ENCODE results near the gene NIPSNAP3A.

NIPSNAP3A gene

DNA sequence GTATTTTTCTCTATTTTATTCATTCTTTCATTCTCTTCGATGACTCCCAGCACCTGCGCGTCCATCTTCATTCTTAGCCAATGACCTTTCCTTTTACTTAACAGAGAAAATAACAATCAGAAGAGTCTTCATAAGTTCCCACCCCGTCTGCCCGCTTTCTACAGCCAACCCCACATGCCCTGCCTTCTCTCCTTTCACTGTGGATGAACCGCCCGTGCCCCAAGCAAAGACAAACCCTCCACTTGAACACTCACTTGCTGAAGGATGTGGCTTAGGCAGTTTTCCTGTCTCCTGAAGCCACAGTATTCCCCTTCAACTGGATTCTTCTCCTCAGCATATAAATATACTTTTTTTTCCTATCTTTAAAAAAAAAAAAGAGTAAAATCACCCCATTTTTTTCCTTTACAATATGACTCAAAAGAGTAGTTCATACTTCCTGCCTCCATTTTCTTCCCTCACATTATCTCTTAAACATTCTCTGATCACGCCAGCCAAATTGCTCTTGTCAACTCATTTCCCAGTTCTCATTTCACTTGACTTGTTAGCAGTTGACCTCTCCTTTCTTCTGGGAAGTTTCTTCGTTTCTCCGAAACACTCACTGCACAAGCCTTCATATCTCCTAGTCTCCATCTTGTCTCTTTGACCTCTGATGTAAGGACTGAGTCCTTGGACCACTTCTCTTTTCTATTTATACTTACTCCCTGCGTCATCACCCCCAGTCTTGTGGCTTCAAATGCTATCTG is 27.5 kb downstream of the NIPSNAP3A start:
- no peak for DNase-seq

DNA sequence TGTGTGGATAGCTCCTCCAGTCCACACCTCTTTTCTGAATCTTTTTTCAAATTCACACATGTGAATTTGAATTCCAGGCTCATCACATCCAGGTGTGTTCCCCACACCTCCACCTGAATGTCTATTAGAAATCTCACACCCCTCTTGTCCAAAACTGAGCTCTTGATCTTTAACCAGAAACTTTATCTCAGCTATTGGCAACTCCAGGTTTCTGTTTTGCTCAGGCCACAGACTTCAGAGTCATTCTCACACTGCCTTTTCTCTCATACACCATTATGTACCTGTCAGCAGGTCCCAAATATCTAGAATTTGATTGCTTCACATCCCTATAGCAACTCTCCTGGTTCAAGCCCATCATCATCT is 28.1 kb downstream of the NIPSNAP3A start:
- no peak for DNase-seq

DNA sequence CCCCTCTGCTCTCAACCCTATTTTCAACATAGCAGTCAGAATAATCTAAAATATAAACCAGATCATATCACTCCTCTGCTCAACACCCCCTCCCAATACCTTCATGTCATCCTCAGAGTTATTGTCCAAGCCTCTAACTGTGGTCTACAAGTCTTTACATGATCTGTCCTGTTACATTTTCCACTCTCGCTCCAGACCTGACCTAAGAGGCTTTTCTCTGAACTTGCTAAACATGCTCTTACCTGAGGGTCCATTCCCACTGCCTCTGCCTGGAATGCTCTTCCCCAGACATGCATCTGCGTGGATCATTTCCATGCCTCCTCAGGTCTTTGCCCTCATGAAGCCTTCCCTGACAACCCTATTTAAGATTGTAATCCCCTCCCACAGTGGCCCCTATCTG is 28.5 kb downstream of the NIPSNAP3A start:
- no peak for DNase-seq

DNA sequence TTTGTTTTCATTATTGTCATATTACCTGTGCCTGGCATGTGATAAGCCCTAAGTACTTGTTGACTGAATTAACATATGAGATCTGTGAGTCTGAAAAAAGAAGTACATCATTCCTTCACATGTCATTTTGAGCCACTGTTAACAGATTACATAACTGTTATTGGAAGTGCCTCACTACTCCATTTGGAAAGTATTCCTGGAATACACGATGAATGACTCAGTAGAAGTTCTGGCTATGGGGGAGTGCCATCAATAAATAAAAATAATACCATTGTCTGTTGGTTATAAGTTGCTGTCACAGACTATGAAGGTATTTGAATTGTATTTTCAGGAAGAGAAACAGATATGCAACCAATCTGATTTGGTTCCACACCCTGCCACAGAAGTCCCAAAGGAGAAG is 29.3 kb downstream of the NIPSNAP3A start:
- no peak for DNase-seq

DNA sequence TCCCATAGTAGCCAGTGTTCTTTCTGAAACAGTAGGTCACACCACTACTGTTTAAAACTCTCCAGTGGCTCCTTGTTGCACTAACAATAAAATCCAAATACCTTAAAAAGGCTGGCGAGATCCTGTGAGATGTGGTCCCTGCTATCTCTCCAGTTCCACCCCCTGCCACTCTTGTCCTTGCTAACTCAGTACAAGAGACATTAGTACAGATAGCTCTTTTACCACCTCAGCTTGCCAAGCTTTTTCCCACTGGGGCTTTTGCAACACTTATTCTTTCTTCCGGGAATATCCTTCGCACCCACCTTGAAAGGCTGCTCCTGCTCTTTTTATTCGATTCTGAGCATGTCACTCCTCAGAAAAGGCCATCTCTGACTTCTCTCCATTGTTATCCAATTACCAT is 31.3 kb downstream of the NIPSNAP3A start:
- DNase-seq: no peak

DNA sequence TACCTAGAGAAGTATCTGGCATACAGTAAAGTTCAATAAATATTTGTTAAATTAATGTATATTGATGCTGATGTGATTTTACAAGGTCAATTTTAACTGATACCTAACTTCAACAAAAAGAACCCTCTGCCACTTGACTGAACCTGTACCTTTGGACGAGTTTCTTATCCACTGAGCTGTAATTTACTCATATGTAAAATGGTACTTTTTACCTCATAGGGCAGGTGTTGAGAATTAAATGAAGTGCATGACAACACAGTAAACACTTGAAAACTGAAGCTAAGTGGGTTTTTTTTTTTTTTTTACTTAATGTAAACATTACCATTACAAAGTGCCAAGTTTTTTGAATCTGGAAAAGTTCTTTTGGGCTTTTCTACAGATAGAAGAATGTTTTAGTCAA is 31.9 kb downstream of the NIPSNAP3A start:
- DNase-seq: no peak

DNA sequence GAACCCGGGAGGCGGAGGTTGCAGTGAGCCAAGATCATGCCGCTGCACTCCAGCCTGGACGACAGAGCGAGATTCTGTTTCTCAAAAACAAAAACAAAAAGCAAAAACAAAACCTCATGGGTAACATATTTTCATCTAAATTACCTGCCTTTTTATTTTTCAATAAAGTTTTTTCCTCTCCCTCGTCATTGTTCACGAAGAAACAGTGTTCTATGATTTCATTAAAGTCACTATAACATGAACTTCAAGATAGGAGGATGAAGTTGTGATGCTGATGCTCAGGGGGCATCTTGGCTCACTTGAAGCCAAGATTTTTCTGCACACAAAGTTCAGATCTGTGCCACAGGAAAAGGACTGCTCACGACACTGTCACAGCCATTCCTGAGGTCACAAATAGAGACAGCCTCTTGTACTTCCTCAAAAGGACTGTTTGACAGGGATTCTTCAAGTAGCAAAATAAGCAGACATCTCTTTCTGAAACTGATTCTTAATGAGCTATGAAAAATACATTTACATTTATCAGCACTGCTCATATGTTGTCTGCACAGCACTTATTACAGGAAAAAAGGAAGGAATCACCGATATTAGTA is 32.6 kb downstream of the NIPSNAP3A start:
- DNase-seq: no peak

DNA sequence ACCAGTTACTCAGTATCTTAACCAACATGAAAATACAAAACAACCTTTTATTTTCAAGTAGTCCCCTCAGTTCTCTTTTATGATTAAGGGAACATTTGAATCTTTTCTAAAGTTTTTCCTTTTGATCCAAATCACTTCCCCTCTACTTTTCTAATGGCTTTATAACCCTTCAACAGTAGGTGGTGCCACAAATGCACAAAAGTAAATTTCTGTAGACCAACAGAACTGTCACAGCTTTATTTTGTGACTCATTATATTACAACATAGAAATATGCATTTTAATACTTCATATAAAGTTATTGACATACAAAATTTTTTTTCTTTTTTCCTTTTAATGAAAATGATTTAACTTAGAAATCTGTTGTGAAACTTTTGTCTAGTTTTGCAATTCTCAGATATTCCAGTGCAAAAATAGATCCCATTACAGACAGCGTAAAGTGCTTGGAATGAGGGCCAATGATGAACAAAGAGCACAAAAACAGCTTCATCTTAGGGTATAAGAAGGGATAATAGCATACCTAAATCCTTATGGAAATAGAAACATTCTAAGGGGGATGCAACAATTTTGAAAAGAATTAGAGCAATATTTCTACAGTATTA is 33.4 kb downstream of the NIPSNAP3A start:
- no peak for DNase-seq

DNA sequence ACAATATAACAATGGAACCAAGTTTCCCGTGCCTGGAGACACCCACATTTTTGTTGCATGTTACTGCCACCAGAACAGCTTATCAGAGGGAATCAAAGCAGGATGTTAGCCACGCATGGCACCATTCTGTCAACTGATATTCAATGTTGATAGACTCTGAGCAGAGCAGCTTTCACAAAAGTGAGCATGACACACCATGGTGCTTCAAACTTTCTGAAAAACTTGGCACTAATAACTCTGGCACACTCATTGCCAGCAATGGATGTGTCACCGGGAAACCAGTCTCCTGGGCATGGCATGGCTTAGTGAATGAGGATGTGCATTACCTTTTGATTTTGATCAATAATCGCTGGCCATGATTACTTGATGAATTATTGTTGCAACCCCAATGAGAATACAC is 36.1 kb downstream of the NIPSNAP3A start:
- DNase-seq: no peak

DNA sequence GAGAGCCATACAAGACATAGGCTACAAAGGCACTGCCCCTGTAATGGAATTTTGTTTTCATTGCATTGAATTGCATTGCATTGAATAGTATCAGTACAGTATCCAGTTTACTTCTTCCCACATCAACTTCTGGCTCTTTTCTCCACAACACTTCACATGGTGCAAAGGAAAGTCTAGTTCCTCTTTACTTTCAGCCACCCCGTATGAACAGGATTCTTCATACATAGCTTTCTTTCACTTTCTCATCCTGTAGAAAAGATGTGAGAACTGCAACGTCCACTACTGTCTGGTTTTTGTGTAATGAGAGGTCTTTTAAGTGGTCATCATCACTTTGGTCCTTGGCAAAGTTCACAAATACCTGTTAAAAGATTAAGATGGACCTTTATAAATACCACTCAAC is 36.6 kb downstream of the NIPSNAP3A start:
- no peak for DNase-seq

DNA sequence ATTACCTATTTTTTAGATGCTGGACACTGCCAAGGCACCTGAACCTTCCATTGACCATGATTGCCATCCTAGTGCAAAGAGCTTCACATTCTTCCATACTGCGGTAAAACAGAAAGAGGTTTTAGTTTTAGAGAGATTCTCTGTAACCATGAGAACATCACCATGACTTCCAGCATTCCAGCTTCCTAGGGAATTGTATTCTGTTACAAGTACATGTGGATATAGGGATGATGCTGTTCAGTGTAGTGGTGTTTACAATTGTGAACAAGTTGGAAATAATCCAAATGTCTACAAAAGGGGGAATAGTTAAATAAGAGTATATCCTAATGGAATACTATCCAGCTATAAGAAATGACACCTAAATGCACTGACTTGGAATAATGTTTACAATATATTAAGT is 38.8 kb downstream of the NIPSNAP3A start:
- no peak for DNase-seq

DNA sequence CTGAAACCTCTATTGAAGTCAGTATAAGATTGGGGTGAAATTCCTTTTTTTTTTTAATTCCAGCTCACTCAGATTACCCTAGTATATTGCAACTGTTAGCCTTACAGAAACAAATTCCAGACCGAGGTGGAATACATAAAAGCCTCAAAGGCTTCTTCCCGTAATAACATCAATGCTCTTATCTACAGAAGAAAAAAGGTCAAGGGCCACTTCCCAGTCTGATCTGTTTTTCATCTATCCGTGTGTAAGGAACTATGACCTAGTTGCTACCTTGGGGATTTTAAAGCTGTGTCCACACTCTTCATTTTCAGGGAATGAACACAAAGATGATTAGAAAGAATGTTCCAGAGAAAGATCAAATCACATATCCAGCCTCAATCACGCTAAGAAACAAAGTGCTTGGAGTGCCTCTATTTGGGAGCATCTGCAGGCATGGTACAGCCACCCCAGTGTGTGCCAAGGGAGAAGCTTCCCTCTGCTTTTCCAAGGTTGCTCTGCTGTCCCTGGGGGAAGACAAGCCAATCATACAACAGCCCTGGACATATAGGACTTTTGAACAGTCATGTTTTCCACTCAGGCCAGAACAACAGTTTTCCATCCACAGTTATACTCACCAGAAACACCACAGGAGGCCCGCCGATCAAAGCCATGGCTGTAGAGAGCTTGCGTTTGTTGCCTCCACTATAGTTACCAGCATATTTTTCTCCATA is 40.0 kb downstream of the NIPSNAP3A start:
- DNase-seq: no peak

DNA sequence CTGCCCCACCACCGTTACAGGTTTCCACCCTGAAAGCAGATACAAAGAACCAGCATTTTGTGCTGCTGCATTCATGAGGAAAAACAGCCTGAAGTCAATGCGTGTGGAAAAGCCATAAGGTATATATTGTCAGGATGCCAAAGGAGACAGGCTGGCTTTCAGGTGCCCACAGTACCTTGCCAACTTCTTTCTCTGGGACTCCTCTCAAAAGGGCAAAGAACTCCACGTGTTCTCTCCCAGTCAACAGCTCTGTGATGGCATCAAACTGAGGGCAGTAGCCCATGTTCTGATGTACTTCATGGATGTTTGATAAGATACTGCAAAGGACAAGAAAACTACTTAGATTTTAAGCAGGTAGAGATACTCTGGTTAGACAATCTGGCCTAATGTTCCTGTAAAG is 40.8 kb downstream of the NIPSNAP3A start:
- no peak for DNase-seq

DNA sequence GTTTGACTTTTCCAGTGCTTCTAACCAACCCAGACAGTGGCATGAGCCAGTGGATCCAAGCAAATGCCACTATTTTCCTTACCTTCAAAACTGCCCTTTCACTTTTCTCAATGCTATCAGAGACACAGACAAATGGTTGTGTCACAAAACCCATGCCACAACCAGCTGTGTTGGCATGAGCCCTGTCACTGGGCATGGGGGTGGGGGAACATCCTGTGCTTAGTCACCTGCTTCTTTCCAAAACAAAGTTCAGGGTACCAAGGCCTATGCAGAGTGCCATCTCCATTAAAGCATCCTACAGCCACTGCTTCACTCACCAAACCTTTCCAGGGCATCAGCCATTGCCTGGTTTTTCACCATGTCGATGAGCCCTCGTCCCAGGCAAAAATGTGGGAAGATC is 46.6 kb downstream of the NIPSNAP3A start:
- DNase-seq: no peak

DNA sequence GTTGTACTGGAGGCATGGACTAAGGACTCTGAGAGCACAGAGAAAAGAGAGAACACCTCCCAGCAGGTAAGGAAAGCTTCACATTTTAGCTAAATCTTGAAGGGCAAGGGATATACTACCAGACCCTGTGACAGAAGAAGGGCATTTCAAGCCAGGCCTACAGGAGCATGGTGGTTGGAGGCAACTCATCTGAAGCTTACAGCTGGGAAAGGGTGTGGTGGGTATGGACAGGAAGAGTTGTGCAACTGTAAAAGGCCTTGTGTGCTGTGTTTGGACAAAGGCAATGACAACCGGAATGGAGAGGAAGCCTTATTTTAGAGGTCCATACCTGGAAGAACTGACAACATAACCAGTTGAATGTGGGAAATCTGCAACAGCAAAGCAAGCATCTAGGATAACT is 47.6 kb downstream of the NIPSNAP3A start:
- DNase-seq: no peak

DNA sequence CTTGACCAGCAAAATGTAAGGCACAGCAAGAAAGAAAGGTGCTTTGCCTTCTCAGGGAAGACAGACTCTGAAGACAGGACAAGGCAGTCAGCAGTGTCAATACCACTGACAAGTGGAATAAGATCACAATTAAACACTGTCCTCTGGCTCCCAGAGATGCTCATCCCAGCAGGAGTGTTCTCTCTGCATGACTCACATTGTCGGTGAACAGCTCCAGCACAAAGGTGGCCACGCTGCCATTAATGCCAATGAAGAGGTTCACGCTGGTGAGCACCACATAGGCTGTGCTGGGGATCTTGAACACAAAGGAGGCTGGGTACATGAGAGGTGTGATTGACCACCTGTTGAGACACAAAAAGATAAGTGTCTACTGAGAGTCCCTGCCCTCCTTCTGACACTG is 48.4 kb downstream of the NIPSNAP3A start:
- DNase-seq: no peak

DNA sequence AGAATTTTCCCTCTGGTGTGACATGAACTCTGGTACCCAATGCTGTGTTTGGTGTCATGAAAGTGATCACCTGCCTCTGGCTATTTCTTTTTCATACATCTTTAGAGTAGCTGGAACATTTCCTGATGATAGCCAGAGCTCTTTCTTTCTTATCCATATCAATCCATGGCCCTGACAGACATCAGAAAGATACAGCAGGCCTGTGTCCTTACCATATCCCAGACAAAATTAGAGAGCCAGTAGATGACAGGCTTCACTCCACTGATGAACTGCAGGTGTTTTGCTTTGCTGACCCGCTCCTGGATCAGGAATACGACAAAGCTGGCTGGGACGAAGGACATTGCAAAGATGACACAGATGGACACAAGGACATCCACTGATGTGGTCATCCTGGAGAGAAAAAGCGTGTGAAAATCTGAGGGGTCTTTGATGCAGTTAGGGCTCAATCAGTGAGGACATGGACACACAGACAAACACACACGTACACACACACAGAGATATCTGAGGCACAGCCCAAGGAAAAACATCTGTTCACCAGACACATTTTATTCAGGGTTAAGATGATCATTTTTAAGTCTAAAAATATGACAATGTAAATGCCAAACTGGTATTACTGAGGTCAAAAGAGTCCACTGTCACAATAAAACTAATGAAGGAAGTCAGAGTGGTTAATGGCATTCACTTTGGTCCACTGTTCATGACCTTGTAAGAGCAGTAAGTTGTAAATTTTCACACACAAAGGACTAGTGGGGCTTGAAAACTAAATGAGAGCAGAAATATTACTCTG is 50.9 kb downstream of the NIPSNAP3A start:
- no peak for DNase-seq

DNA sequence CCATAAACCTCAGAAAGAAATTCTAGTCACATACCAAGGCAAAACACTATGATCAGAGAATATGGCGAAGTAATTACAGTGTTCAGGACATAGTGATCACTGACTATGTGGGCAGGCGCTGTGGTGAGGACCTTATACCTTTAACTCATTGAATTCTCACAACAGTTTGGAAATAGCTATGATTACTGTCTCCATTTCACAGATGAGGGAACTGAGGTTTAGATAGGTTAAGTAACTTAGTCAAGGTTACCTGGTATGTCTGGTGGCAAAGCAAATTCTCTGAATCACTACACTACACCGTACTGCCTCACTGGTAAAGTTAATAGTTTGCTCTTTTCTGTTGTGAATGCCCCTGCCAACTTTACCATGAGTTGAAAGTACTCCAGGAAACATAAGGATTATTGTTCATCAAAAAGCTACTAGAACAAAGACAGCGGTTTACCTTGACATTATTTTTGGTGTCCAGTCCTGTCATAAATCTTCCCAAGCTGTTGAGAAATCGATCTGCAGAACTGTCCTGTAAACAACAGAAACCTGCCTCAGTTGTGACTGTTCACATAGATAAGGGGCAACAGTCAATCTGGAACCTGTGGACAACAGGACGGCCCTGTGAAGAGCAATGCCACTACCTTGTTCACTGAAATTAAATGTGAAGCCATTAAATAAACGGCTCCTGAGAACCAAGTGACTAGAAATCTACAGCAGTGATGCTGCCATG is 52.7 kb downstream of the NIPSNAP3A start:
- no peak for DNase-seq

DNA sequence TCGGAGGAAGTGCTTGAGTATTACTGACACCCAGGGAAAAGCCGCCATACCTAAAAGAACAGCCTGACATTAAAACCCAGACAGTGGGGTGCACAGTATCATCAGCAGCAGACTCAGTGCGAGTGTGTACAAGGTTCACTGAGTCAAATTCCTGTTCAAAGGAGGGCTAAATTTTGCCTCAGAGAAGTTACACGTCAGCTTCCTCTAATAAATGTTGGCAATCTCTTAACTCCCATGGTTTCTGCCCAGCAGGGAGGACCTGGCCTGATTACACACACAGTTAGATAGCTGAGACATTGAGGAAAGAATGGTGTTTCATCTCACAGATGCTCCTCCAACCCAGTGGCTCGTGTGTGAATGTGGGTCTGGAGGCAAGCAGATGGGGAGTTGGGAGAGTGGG is 54.6 kb downstream of the NIPSNAP3A start:
- DNase-seq: no peak

DNA sequence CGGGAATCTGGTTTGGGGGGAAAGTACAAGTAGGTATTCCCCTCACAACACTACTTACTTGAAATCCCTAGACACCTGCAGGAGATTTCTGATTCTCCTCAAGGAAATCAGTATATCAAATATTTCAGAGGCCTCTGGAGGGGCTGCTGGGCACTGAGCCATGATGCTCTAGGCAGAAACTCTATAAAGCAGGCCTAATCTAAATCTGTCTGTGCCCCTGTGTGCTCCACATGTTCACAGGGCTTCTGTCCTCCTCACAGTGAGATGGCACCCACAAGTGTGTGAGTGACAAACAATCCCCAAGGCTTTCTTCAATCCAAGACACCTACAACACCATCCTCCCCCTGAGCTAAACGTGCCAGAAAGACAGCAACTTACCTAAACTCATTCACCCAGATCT is 55.4 kb downstream of the NIPSNAP3A start:
- DNase-seq: no peak

DNA sequence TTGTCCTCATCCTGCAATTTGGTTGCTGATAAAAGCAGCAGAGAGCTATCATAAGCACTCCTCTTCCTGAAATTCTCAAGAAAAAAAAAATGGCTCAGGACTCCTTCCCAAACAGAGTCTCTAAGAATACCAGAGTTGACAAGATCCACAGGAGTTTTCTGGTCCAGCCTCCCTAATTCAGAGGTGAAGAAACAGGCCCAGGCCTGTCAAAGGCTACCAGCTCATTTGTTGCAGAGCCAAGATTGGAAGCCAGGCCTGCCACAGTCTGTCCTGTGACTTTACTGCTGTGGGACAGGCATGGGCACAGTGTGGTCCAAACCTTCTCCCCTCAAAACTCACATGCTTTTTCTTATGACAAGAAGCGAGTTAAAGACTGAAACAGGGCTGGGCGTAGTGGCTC is 58.0 kb downstream of the NIPSNAP3A start:
- no peak for DNase-seq

DNA sequence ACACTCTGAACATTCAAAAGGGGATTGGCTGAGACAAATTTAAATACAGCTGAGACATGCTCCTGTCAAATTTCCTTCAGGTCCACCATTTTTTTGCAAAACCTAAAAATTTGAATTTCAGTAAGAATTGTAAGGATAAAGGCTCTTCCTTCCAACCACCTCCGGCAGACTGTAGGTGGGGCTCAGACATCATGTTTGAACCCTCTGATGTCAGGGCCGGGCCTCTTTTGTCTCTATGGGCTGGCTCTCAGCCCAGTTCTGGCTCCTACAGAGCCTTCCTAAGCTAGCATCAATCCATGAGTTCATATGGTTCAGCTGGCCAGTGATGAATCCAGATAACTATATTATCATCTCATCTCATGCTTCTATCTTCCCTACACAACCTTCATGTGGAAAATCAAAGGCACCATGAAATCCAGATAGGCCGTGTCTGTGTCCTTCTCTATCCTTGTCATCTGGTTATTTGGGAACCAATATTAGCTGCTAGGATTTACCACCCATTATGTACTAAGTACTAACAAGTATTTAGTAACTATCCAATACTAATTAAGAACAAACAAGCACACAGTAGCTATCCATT is 60.6 kb downstream of the NIPSNAP3A start:
- peak; percentile 30 for DNase-seq

All from NCI-H524 treated with DMSO at 0.1 percent for 48 hours (cell line).